HG02885 (cell line): Measurements from ENCODE around the gene PIK3CB.

ENCODE experiments used
- ATAC-seq: cut with Tn5 transposase; IDR thresholded peaks from one replicate; pipeline ENCODE4 v1.9.1; 2021; ENCODE audit warnings: mild to moderate bottlenecking; ENCODE audit not compliant: unreplicated experiment, poor library complexity

Gene PIK3CB

DNA sequence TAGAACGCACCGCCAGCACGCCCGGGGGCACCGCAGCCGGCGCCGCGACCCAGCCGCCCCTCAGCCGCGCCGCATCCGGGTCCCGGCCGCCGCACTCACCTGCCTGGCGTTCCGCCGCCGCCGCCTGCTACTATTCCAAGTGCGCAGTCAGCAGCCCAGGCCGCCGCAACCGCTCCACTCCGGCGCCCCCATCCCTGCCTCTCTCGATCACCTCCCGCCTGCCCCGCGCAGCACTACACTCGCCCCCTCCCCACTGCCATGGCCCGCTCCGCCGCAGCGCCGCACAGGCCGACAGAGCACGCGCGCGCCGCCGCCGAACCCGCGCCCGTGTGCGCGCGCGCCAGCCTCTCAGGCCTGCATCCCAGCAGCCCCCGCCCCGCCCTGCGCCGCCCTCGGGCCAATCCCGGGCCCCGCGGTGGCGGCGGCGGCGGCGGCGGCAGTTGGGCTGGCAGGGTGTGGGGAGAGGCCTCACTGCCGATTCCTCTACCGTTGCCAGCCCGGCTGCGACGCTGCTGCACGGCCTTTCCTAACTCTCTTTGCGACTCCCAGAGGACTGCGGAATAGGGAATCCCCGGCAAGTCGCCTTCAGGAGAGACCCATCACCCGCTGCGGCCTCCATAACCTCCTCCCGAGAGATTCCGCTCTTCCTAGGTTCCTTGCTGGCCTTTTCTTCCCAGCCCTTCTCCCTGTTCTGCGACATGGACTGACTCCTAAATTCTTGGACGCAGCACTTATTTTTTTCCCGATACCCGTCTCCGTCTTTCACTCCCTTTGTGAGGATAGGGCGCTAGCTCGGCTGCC is at the start of gene PIK3CB:
PIK3CB (minus strand) TSS at position 333 of the 801 bp plus-strand sequence. CDS start 75,585 bp downstream, outside the sequence.
- peak; percentile 96 for ATAC-seq

DNA sequence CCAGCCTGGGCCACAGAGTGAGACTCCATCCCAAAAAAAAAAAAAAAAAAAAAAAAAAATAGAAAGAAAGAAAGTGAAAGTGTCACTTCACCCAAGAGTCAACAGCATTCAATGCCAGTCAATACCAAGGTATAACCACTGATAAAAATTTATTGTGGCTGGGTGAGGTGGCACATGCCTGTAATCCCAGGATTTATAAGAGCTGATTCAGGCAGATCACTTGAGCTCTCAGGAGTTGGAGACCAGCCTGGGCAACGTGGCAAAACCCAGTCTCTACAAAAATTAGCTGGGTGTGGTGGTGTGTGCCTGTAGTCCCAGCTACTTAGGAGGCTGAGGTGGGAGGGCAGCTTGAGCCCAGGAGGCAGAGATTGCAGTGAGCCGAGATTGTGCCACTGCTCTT is 46.5 kb upstream of the PIK3CB start:
- ATAC-seq, result no peak

DNA sequence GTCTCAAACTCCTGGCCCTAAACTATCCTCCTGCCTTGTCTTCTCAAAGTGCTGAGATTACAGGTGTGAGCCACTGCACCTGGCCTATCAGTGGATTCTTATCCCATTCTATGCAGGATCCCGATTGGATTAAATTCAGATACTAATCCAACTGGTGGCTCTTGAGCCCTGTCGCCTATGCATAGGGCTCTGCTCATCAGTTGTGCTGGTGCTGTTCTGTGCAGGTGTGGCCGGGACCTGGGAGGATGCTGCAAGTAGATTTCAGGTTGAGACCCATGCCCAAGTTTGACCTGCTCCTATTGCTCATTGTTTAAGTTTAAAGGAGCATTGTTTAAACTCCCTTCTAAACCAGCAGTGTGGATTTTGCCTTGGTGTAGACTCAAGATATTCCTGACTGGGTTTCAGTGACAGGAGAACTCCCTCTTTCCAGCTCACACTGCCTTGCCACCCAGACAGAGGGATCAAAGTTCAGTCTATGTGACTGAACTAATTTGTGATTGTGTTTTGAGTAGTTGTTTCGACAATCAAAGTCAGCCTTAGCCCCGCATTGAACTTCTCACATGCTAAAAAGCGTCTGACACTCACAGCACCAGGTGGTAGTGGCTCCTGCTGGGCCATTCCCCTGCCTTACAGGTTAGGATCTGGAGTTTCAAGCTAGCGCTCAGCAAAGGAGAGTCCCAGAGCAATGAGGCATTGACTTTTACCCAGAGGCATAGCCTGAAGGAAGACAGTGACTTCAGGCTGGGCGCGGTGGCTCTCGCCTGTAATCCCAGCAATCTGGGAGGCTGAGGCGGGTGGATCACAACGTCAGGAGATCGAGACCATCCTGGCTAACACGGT is 45.0 kb upstream of the PIK3CB start:
- no peak for ATAC-seq

DNA sequence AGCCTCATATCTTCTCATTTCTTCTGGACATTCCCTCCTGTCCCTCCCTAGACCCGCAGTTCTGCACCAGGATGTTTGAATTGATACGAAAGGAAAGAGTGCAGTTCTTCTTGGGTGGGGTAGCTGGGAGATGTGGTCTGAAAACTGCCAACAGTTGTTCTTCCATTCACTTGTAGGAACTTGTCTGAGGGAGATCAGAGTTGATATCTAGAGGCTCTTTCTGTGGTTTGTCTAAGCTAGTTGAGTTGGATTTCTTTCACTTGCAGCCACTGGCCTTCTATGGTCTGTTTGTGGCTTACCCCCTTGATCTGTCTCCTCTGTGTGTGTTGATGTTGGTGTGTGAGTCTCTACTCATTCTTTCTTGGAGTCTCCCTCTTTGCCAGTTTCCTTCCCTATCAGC is 42.5 kb upstream of the PIK3CB start:
- no peak for ATAC-seq

DNA sequence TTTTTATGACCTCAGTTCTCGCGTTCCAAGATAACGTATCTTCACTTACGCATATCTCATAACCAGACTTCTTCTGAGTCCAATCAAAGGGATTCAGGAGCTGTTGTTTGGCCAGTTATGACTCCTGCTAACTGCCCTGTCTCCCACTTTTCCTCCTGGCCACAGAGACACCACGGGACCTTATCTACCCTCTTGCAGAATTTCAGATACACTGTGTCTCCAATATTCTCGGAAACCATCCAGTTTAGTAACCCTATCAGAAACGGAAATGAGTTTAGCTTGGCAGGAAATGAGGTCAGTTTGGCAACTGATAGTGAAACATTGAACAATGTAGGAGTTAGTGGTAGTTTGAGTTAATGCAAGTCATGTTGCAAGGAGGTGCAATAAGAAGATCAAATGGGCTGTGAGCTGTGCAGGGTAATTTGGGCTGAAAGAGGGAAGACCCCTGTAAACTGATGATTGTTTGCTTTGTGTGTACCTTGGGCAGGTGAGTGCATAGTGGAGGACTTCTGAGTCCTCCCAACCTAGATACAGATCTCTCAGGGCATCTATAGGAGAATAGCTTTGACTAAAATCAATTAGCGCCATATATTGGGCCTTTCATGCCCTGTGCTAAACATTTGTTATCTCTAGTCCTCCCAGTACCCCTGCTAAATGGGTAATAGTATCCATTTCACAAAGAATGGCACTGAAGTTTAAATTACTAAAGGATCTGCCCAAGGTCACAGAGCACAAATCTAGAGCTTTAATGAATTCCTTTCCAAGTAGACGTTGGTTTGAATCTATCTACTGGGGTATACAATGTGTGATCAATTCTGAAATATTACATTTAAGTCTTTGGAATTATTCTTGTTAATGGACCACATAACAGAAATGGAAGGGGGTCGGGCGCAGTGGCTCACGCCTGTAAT is 41.3 kb upstream of the PIK3CB start:
- no peak for ATAC-seq

DNA sequence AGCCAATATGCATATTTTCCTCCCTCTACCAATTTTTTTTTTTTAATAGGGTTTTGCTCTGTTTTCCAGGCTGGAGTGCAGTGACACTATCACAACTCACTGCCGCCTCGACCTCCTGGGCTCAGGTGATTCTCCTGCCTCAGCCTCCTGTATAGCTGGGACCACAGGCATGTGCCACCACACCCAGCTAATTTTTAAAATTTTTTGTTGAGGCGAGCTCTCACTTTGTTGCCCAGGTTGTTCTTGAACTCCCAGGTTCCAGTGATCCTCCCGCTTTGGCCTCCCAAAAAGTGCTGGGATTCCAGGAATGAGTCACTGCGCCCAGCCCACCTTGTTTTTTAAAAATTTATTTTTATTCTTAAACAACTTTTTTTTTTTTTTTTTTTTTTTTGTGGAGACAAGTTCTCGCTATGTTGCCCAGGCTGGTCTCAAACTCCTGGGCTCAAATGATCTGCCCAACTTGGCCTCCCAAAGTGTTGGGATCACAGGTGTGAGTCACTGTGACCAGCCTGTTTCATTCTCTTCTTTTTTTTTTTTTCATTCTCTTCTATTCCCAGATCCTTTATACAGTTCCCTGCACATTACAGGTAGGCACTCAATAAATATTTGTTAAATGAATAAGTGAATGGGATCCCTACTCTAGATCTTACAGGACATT is 40.5 kb upstream of the PIK3CB start:
- ATAC-seq, result no peak

DNA sequence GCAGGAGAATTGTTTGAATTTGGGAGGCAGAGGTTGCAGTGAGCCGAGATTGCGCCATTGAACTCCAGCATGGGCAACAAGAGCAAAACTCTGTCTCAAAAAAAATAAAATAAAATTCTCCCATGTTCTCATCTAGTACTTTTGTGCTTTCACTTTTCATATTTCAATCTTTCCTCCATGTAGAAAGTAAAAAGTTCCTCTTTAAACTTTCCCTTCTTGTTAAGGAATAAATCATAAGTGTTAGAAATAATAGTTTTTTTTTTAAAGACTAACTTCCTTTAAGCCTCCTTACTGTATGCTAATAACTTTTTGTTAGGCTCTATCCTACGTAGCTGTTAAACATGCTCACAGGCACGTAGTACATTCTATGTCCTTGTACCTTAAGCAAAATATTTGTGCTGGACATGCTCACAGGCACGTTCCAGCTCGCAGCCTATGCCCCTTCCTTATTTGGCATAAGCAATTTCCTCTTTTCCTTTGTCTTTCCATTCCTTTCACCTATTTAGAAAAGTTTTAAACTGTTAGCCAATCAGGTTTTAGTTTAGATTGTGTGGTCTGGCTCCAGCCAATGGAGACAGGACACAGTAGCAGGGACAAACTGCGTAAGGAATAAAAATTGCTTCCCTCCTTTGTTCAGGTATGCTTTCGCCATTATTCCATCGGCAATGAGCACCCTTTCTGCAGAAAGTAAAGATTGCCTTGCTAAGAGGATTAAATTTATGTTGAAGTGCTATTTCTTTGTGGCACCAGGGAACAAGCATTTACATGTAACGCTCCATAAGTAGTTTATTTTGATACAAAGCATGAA is 38.9 kb upstream of the PIK3CB start:
- ATAC-seq, result no peak

DNA sequence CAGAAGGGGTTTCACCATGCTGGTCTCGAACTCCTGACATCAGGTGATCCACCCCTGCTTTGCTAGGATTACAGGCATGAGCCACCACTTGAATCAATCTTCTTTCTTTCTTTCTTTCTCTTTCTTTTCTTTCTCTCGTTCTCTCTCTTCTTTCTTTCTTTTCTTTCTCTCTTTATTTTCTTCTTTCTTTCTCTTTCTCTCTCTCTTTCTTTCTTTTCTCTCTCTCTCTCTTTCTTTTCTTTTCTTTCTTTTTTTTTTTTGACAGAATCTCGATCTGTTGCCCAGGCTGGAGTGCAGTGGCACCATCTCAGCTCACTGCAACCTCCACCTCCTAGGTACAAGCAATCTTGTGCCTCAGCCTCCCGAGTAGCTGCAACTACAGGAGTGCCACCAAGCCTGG is 37.9 kb upstream of the PIK3CB start:
- no peak for ATAC-seq

DNA sequence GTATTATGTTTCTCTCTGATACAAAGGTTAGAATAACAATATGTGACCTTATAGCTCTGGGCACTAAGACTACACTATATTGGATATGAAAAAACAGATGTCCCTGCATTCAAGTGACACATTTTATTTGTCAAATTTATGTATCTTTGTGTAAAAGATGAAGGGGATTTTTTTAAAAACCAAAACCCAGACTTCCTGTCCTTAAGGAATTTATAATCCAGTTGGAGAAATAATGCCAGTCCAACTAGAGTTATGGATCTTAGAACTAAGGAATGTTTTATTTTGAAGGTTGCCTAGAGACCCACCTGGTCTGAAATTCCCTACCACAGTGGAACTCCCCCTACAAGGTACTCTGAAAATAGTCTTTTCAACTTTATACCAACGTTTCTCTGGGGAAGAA is 33.3 kb upstream of the PIK3CB start:
- no peak for ATAC-seq

DNA sequence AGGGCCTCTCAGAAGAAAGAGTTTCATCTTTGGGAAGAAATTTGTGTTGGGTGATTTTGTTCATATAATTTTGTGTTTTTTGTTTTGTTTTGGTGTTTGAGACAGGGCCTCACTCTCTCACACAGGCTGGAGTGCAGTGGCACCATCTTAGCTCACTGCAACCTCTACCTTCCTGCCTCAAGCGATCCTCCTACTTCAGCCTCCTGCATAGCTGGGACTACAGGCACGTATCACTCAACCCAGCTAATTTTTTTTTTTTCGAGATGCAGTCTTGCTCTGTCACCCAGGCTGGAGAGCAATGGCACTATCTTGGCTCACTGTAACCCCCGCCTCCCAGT is 29.0 kb upstream of the PIK3CB start:
- ATAC-seq, result no peak

DNA sequence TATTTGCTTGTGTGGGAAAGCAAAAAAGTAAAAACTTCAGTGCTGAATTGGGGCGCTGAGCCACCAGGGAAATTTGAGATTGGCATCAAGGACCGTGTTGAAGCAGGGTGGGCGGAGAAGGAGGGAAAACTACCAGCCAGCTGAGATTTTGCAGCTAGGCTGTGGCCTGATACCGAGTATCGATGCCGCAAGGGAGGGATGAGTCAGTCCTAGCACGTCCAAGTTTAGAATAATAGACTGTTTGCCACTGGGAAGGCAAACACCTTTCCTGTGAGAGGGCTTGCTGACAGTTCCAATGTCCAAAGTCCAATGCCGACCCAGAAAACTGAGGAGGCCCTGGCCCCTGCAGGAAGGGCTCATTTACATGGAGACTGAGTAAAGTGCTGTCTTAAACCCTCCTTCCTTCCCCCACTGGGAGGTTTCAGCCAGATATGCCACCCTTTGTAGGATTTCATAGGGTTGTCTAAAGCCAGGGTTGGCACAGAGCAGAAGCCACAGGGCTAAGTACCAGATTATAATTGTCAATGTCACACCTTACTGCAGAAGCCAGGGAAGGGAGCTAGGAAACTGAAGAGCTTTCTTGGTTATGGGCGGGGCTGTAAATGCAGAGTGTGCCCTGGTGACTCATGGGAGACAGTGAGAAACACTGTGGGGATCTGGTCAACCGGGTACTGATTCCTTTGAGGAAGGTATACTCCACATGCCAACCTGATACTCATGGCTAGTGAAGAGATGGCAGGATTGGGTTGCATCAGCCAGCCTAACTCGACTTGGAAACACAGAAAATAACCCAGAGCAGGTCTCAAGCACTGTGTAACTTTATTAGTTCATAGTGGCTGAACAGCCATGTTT is 28.4 kb upstream of the PIK3CB start:
- ATAC-seq, result no peak

DNA sequence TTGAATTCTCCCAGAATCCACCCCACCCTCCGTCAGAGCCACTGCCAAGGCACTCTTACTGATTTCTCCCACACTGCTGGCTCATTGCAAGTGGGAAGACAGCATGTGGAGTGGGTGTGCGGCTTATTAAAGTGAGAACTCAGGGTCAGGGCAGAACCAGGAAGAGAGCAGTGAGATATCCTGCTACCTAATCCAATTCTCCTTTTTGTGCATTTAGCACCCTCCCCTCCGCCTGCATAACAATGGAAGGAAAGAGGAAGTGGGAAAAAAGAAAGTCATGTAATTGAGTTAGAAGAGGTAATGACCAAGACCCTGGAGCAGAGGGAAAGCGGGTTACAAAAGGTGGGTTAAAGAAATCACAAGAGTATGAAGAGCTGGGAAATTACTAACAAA is 27.8 kb upstream of the PIK3CB start:
- ATAC-seq, result no peak

DNA sequence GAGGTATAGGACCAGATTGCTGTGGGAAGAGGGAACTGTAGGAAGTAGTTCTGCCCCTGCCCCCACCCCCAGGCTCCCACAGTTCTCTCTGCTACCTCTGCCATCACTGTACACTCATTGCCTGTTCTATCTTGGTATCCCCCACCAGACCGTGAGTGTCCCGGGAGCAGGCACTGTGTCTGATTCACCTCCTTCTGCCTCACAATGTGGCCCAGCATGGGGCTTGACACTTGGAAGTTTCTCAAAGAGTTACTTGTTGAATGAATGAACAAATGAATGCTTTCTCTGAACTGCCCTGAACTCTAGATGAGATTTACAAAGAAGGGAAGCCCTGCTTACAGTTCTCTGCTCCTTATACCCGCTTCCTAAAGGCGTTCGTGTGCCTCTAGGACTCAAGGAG is 27.1 kb upstream of the PIK3CB start:
- ATAC-seq, result no peak

DNA sequence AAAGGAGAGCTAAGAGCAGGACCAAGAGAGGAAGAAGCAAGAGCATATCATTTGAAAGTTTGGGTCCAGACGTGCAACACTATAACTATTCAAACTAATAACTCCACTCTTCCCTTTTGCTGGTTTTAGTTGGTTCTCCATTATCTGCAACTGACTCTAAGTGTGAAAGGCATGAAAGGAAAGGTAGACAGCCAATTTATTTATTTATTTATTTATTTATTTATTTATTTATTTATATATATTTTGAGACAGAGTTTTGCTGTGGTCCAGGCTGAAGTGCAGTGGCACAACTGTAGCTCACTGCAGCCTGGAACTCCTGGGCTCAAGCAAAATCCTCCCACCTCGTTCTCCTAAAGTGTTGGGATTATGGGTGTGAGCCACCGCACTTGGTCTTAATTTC is 22.1 kb upstream of the PIK3CB start:
- no peak for ATAC-seq

DNA sequence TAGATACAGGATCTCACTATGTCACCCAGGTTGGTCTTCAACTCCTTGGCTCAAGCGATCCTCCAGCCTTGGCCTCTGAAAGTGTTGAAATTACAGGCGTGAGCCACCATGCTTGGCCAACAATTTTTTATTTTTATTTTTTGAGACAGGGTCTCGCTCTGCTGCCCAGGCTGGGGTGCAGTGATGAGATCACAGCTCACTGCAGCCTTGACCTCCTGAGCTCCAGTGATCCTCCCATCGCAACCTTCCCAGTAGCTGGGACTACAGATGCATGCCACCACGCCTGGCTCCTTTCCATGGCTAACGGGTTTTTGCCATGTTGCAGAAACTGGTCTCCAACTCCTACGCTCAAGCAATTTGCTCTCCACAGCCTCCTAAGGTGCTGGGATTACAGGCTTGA is 20.2 kb upstream of the PIK3CB start:
- no peak for ATAC-seq

DNA sequence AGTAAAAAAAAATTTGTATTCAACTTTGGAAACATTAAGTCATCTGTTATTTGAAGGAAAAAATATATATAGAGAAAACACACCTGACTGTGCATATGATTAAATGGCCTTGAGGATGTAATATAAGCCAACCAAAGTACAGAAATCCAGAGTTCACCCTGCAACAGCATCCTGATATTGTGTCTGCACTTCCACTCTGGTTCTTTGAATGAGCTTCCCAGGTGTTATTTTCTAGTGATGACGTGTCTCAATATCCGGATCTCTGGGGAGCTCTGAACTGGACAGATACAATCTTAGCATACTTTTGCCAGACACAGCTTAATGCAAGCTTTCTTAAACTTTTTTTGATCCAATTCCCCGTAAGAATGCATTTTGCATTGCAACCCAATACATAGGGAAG is 19.5 kb upstream of the PIK3CB start:
- ATAC-seq, result no peak

DNA sequence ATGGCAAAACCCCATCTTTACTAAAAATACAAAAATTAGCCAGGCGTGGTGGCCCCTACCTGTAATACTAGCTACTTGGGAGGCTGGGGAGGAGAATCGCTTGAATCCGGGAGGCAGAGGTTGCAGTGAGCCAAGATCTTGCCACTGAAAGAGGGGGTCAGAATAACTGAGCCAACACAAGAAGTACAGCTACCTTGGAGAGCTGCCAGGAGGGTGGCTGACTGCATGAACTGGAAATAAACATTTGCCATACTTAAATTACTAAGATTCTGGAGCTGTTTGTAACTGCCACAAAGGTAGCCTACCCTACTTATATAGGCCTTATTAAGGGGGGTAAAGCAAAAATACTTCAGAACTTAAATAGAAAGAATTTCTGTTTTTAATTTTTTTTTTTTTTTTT is 15.4 kb upstream of the PIK3CB start:
- no peak for ATAC-seq

DNA sequence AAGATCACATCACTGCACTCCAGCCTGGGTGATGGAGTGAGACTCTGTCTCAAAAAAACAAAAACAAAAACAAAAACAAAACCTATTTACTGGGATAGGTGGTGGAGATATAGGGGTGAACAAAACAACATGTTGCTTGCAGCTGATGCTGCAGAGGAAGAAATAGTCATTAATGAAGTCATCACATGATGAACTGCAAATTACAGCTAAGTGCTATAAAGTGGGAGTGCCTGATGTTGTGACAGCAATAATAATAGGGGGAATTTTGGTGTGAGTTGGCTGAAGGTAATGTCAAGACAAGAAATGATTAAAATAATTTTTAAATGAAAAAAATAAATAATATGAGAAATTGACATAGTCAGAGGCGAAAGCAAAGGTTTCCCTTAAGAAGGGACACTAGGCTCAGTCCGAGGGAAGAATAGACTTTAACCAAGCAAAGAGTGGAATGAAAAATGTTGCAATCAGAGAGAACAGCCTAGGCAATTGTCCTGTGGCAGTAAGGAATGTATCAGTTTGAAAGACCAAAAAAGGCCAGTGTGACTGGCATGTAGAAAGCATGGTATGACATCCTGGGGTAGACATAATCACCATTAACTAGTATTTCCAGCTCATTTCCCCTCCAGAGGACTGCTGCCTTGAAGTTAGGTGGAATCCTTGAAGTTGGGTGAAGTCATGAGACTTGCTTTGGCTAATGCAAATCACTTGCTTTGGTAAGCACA is 14.7 kb upstream of the PIK3CB start:
- no peak for ATAC-seq
